ENCODE data around the gene EIF5AL1.

Gene EIF5AL1

GRCh38 chr10:79479283-79479909 is 32.9 kb upstream of the EIF5AL1 start:
- TF ChIP-seq GABPA (IDR thresholded peaks at IDR 0.05; ENCODE audit: low read depth) = no peak
- no peak for TF ChIP-seq REST (IDR thresholded peaks at IDR 0.05; ENCODE audit: insufficient replicate concordance, low read depth)
- TF ChIP-seq SPI1 (IDR thresholded peaks at IDR 0.05; ENCODE audit: borderline replicate concordance, low read depth) = no peak
- no peak for TF ChIP-seq CTCF (IDR thresholded peaks at IDR 0.05; ENCODE audit: insufficient read depth, low read length)
- DNase-seq (ENCODE audit: low read depth in 1 of 2, low spot score in 1 of 2) = no peak

GRCh38 chr10:79482304-79482703 is 30.0 kb upstream of the EIF5AL1 start:
- TF ChIP-seq CTCF (IDR thresholded peaks at IDR 0.05; ENCODE audit: insufficient read depth, low read length) = no peak
- no peak for TF ChIP-seq REST (IDR thresholded peaks at IDR 0.05; ENCODE audit: insufficient replicate concordance, low read depth)
- TF ChIP-seq POLR2AphosphoS5 (IDR thresholded peaks at IDR 0.05; ENCODE audit: low read depth) = no peak
- TF ChIP-seq SPI1 (IDR thresholded peaks at IDR 0.05; ENCODE audit: borderline replicate concordance, low read depth) = no peak
- TF ChIP-seq GABPA (IDR thresholded peaks at IDR 0.05; ENCODE audit: low read depth) = no peak
- Histone ChIP-seq H3K27me3 (ENCODE audit: insufficient read depth, poor library complexity, severe bottlenecking) (no peaks in the 10 kb centered on the region), H3K4me3 (replicated peaks; ENCODE audit: insufficient read depth, low read length) (no peak overlapping the region), H3K27ac (replicated peaks) (no peak overlapping the region)
- no peak for DNase-seq (ENCODE audit: low read depth in 1 of 2, low spot score in 1 of 2)

More at GRCh38 chr10:79479283-79479909, 32.9 kb upstream of the EIF5AL1 start:
- no peaks in the 10 kb centered on the region for H3K27me3 ChIP-seq (ENCODE audit: insufficient read depth, poor library complexity, severe bottlenecking)
- H3K4me3 ChIP-seq (replicated peaks; ENCODE audit: insufficient read depth, low read length) = no peak overlapping the region
- no peak overlapping the region for H3K27ac ChIP-seq (replicated peaks)

- DNase-seq (ENCODE audit: low read depth in 1 of 2, low spot score in 1 of 2) = no peak
- H3K27me3 ChIP-seq (ENCODE audit: insufficient read depth, poor library complexity, severe bottlenecking) = no peaks in the 10 kb centered on the region
- no peak overlapping the region for H3K27ac ChIP-seq (replicated peaks)
- TF ChIP-seq POLR2AphosphoS5 (IDR thresholded peaks at IDR 0.05; ENCODE audit: low read depth) (no peak), REST (IDR thresholded peaks at IDR 0.05; ENCODE audit: insufficient replicate concordance, low read depth) (no peak), CTCF (IDR thresholded peaks at IDR 0.05; ENCODE audit: insufficient read depth, low read length) (no peak), SPI1 (IDR thresholded peaks at IDR 0.05; ENCODE audit: borderline replicate concordance, low read depth) (no peak), GABPA (IDR thresholded peaks at IDR 0.05; ENCODE audit: low read depth) (no peak)
- H3K4me3 ChIP-seq (replicated peaks; ENCODE audit: insufficient read depth, low read length) = no peak overlapping the region
Measured at GRCh38 chr10:79482741-79483140, 29.6 kb upstream of the EIF5AL1 start.

Data from HL-60 (cell line).